Body of pancreas (tissue), 4 donors: ENCODE data around the gene TIAM1. TPM values are rescaled to one million over a fixed set of nuclear protein-coding genes. Genes with fewer than 3 reads are reported as not detected.

Experiments used
- ATAC-seq: fragments of 150-250 bp; one replicate; pipeline ENCODE4 v1.9.1; 2016
- DNase-seq, 4 donors: peaks; one replicate each; pipeline ENCODE4 v3.0.0-alpha.2; 2019
- H3K27ac ChIP-seq, 4 donors: fragments of 200-600 bp; sonication (generic); 1 replicate in 3 of 4; 2 replicates in 1 of 4; pipeline versions ENCODE4 v1.5.1 to v1.6.1; 2016 to 2019; ENCODE audit warnings: mild to moderate bottlenecking in 1 of 4, mixed read lengths in 1 of 4, moderate library complexity in 1 of 4
- H3K27me3 ChIP-seq, 2 donors: fragments of 200-600 bp; sonication (generic); one replicate each; pipeline ENCODE4 v1.6.0; 2016; ENCODE audit warnings: mild to moderate bottlenecking in 1 of 2
- H3K36me3 ChIP-seq, 2 donors: fragments of 200-600 bp; sonication (generic); replicated peaks in 1 of 2; 2 replicates each; pipeline ENCODE4 v1.5.1; 2016; ENCODE audit warnings: low read depth in 2 of 2; ENCODE audit not compliant: insufficient read depth in 1 of 2
- H3K4me1 ChIP-seq: fragments of 200-600 bp; sonication (generic); one replicate; pipeline ENCODE4 v1.6.0; 2016
- H3K4me3 ChIP-seq, 2 donors: fragments of 200-600 bp; sonication (generic); 1 replicate in 1 of 2; 2 replicates in 1 of 2; pipeline ENCODE4 v1.5.1; 2016 to 2019
- H3K9me3 ChIP-seq, 3 donors: fragments of 200-600 bp; sonication (generic); 1 replicate in 2 of 3; 2 replicates in 1 of 3; pipeline ENCODE4 v1.5.1; 2016
- POLR2A ChIP-seq, 3 donors: fragments of 450-650 bp; IDR thresholded peaks; one replicate each; pipeline ENCODE4 v1.6.1; 2016; ENCODE audit warnings: antibody characterized with exemption in 3 of 3, mild to moderate bottlenecking in 2 of 3
- WGBS, 2 donors: methylation state at CpG; one replicate each; pipeline ENCODE4 v1.1.5; 2017; 5-methylcytosine and 5-hydroxymethylcytosine counted together
- intact Hi-C: fragments of 100-400 bp; cut with DNase I; formaldehyde crosslinking; loops from one replicate; pipeline ENCODE4 v1.15.1; 2023
- total RNA-seq, 2 donors: library from RNA; depleted of rRNA; stranded (reverse); fragments of >200 nt; gene quantifications; one replicate each; pipeline ENCODE4 v1.1.0, GENCODE V29; 2016
- TF ChIP-seq, protein P1 (sequence below), 7 experiments: fragments of 450-650 bp in 4 of 7; fragments of 200-600 bp in 3 of 7; sonication (generic) in 3 of 7; IDR thresholded peaks; one replicate each; pipeline ENCODE4 v1.5.1; 2016 to 2019; ENCODE audit warnings: antibody characterized with exemption in 7 of 7

TIAM1 gene
- total RNA-seq, 2 donors from 2014 or later = 3.6 to 8.8 TPM

GRCh38 chr21:31370893-31371544 lies 27.0 kb upstream of the TIAM1 start:
- TF ChIP-seq POLR2A (IDR thresholded peaks at IDR 0.05) = no peak
- TF ChIP-seq, protein P1, sequence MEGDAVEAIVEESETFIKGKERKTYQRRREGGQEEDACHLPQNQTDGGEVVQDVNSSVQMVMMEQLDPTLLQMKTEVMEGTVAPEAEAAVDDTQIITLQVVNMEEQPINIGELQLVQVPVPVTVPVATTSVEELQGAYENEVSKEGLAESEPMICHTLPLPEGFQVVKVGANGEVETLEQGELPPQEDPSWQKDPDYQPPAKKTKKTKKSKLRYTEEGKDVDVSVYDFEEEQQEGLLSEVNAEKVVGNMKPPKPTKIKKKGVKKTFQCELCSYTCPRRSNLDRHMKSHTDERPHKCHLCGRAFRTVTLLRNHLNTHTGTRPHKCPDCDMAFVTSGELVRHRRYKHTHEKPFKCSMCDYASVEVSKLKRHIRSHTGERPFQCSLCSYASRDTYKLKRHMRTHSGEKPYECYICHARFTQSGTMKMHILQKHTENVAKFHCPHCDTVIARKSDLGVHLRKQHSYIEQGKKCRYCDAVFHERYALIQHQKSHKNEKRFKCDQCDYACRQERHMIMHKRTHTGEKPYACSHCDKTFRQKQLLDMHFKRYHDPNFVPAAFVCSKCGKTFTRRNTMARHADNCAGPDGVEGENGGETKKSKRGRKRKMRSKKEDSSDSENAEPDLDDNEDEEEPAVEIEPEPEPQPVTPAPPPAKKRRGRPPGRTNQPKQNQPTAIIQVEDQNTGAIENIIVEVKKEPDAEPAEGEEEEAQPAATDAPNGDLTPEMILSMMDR (IDR thresholded peaks at IDR 0.05) = no peak
- Histone ChIP-seq H3K4me1 (no peaks in the 10 kb centered on the region), H3K36me3 (no peaks in the 10 kb centered on the region), H3K27ac (no peak overlapping the region), H3K4me3 (no peak overlapping the region), H3K9me3 (no peaks in the 10 kb centered on the region), H3K27me3 (no peaks in the 10 kb centered on the region)
- ATAC-seq = no peak
- 63 to 72% methylated on average over 5 of the region's 5 CpGs for WGBS, 2 donors
- no peak for DNase-seq
- intact Hi-C loops = no loop called here

DNA sequence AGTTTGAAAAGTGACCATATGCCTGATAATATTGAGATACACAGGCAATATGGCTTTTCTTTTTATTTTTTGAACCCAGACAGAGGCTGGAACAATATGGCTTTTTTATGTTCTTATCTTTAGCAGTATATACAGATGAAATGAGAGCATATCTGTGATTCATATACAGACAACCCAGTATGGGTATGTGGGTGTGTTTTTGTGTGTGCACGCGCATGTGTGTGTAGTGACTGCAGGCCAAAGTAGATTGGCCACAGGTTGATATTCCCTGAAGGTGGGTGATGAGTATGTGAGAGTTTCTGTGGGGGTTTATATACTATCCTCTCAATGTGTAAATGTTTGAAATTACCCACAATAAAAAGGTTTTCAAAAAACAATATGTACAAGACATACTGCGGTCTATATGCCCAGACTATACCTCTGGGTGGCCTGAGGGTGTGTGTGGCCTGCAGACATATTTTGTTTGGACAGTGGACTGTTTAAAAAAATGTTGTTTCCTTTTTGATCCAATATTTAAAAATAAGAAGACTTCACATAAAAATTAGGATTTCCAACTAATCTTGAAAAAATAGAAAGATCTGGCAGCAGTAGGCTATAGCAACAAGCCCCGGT lies 26.3 kb upstream of the TIAM1 start:
- Histone ChIP-seq H3K9me3 (no peaks in the 10 kb centered on the region), H3K27ac (no peak overlapping the region), H3K4me1 (no peaks in the 10 kb centered on the region), H3K27me3 (no peaks in the 10 kb centered on the region), H3K36me3 (no peaks in the 10 kb centered on the region), H3K4me3 (no peak overlapping the region)
- DNase-seq (no peak), ATAC-seq (no peak)
- WGBS, 2 donors = 93 to 94% methylated on average over 4 of the region's 4 CpGs
- no peak for TF ChIP-seq POLR2A (IDR thresholded peaks at IDR 0.05)
- TF ChIP-seq, protein P1 (IDR thresholded peaks at IDR 0.05) = no peak
- intact Hi-C loops = no loop called here

DNA sequence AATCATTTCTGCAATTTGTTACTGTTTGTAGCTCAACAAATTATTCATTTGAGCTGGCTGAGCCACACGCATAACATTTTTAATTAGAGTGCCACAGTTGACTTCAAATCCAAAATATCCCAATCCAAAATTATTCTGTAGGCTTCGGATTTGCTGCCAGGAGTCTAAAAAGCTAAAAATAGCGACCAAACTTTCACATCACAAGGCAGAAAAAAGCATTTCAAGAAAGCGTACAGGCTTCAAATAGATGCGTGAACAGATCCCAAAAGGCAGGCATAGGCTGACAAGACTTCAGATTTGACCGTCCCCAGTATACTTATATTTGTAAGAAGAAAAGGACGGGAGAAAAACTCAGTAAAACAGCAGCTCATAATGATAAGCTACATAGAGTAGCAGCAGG lies 24.3 kb upstream of the TIAM1 start:
- WGBS, 2 donors = 62 to 68% methylated on average over 7 of the region's 7 CpGs
- TF ChIP-seq POLR2A (IDR thresholded peaks at IDR 0.05) = no peak
- TF ChIP-seq, protein P1 (IDR thresholded peaks at IDR 0.05) = no peak
- DNase-seq = no peak
- intact Hi-C loops = no loop called here
- Histone ChIP-seq H3K27ac (no peak overlapping the region), H3K36me3 (no peaks in the 10 kb centered on the region), H3K4me3 (no peak overlapping the region), H3K27me3 (no peaks in the 10 kb centered on the region), H3K9me3 (no peaks in the 10 kb centered on the region), H3K4me1 (no peaks in the 10 kb centered on the region)
- no peak for ATAC-seq

GRCh38 chr21:31367801-31368200 lies 23.7 kb upstream of the TIAM1 start:
- ATAC-seq = no peak
- no peak for TF ChIP-seq POLR2A (IDR thresholded peaks at IDR 0.05)
- TF ChIP-seq, protein P1 (IDR thresholded peaks at IDR 0.05) = no peak
- WGBS, 2 donors = 59 to 68% methylated on average over 2 of the region's 2 CpGs

DNA sequence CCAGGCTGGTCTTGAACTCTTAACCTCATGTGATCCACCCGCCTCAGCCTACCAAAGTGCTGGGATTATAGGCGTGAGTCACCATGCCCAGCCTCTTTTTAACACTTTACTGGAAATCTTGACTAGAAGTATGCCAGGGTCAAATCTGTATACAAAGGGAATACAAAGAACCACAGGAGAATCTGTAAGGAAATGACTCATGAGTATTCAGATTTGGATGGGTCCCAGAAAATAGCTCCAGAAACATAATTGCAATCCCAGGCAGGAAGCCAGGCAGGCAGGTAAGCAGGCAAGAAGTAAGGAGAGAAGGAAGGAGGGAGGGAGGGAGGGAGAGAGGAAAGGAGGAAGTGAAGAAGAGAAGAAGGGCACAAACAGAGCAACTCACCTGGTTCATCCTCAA lies 22.8 kb upstream of the TIAM1 start:
- no peak for TF ChIP-seq POLR2A (IDR thresholded peaks at IDR 0.05)
- TF ChIP-seq, protein P1 (IDR thresholded peaks at IDR 0.05) = no peak
- intact Hi-C loops = no loop called here
- DNase-seq = no peak
- no peaks in the 10 kb centered on the region for H3K27me3 ChIP-seq
- H3K4me1 ChIP-seq = no peaks in the 10 kb centered on the region
- no peak overlapping the region for H3K27ac ChIP-seq
- WGBS, 2 donors = 69 to 73% methylated on average over 2 of the region's 2 CpGs
- no peaks in the 10 kb centered on the region for H3K9me3 ChIP-seq
- no peak overlapping the region for H3K4me3 ChIP-seq
- no peak for ATAC-seq
- H3K36me3 ChIP-seq = no peaks in the 10 kb centered on the region

More at GRCh38 chr21:31367801-31368200, 23.7 kb upstream of the TIAM1 start:
- H3K27ac ChIP-seq = no peak overlapping the region
- no peaks in the 10 kb centered on the region for H3K4me1 ChIP-seq
- no peak overlapping the region for H3K4me3 ChIP-seq
- intact Hi-C loops = no loop called here
- no peaks in the 10 kb centered on the region for H3K27me3 ChIP-seq
- H3K36me3 ChIP-seq = no peaks in the 10 kb centered on the region
- no peaks in the 10 kb centered on the region for H3K9me3 ChIP-seq
- no peak for DNase-seq
